SK-N-SH (cell line): ENCODE results near the gene IL1RL2. TPM values are rescaled to one million over a fixed set of nuclear protein-coding genes. Genes with fewer than 3 reads are reported as not detected.

ENCODE experiments used
- GATA2 ChIP-seq: sonication (generic); formaldehyde crosslinking; IDR thresholded peaks from 2 replicates; pipeline ENCODE4 v1.5.0; 2020; ENCODE audit warnings: mild to moderate bottlenecking, missing genetic modification reagents
- polyA plus RNA-seq, 3 experiments: library from polyadenylated mRNA; depleted of rRNA; stranded (reverse); fragments of >200 nt; gene quantifications; 2 replicates each; pipeline ENCODE4 v1.2.3, GENCODE V29; 2012
- TF ChIP-seq, protein P1 (sequence below): fragments of 150-350 bp; IDR thresholded peaks from 2 replicates; pipeline ENCODE4 v1.6.1; 2017; ENCODE audit warnings: antibody characterized with exemption, low read length, low read depth, borderline replicate concordance

IL1RL2 gene
- polyA plus RNA-seq, 1 of the 3 experiments (the other 2 are of a cell fraction): 0.05 TPM

DNA sequence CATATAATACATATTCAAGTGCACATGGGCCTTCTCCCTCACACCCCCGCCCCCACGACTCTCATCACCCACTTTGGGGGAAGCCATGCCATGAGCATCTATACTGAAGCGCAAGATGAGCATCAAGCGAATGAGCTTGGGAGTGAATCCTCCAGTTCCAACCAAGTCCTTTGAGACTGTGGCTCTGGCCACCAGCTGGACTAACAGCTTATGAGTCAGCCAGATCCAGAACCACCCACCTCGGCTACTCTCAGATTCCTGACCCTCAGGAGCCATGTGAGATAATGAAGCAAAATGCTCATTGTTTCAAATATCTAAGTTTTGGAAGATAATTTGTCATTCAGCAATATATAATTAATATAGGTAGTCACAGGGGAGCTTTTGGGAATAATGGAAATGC lies 102.3 kb downstream of the IL1RL2 start (continued):
- TF ChIP-seq, protein P1, sequence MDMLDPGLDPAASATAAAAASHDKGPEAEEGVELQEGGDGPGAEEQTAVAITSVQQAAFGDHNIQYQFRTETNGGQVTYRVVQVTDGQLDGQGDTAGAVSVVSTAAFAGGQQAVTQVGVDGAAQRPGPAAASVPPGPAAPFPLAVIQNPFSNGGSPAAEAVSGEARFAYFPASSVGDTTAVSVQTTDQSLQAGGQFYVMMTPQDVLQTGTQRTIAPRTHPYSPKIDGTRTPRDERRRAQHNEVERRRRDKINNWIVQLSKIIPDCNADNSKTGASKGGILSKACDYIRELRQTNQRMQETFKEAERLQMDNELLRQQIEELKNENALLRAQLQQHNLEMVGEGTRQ: no peak
- TF ChIP-seq GATA2 (CRISPR knock-in tag): no peak

Other genes with a start within 250 kb of the IL1RL2 start
- 0.16 and 0.49 TPM in 2 replicates for gene IL1R2, start 195.1 kb upstream of the IL1RL2 start, polyA plus RNA-seq (2012; rRNA removed)
- 13.3 and 20.5 TPM in 2 replicates for gene IL1R1, start 44.3 kb upstream of the IL1RL2 start, polyA plus RNA-seq (2012; rRNA removed)
- gene IL1RL1, start 124.5 kb downstream of the IL1RL2 start, polyA plus RNA-seq (2012; rRNA removed): not detected in 2 replicates
- gene IL18R1, start 168.8 kb downstream of the IL1RL2 start, polyA plus RNA-seq (2012; rRNA removed): 0.11 TPM in 1 of 2 replicates, not detected in the other
- not detected in 2 replicates for gene IL18RAP, start 236.1 kb downstream of the IL1RL2 start, polyA plus RNA-seq (2012; rRNA removed)